Measurements from ENCODE around the gene VEGFB.

Gene VEGFB

GRCh38 chr11:64260147-64260708 lies 25.8 kb downstream of the VEGFB start:
- no peak for DNase-seq (ENCODE audit: low spot score)

- no peak for DNase-seq (ENCODE audit: low spot score)
Measured at GRCh38 chr11:64261556-64262080, 27.2 kb downstream of the VEGFB start.

- DNase-seq (ENCODE audit: low spot score): no peak
Measured at GRCh38 chr11:64262271-64263002, 28.1 kb downstream of the VEGFB start.

GRCh38 chr11:64263021-64263946 lies 28.9 kb downstream of the VEGFB start:
- no peak for DNase-seq (ENCODE audit: low spot score)

GRCh38 chr11:64263947-64264317 lies 29.5 kb downstream of the VEGFB start:
- no peak for DNase-seq (ENCODE audit: low spot score)

- DNase-seq (ENCODE audit: low spot score): peak; percentile 79
Measured at GRCh38 chr11:64264371-64264852, 30.0 kb downstream of the VEGFB start.

GRCh38 chr11:64265176-64266160 lies 31.1 kb downstream of the VEGFB start:
- DNase-seq (ENCODE audit: low spot score): no peak

GRCh38 chr11:64266339-64266738 lies 32.0 kb downstream of the VEGFB start:
- DNase-seq (ENCODE audit: low spot score): no peak

- DNase-seq (ENCODE audit: low spot score): no peak
Measured at GRCh38 chr11:64267207-64267945, 33.0 kb downstream of the VEGFB start.

GRCh38 chr11:64268025-64268892 lies 33.9 kb downstream of the VEGFB start:
- peak; percentile 63 for DNase-seq (ENCODE audit: low spot score)

GRCh38 chr11:64268893-64269539 lies 34.6 kb downstream of the VEGFB start:
- peak; percentile 46 for DNase-seq (ENCODE audit: low spot score)

- peak; percentile 100 for DNase-seq (ENCODE audit: low spot score)
Measured at GRCh38 chr11:64269540-64270220, 35.3 kb downstream of the VEGFB start.

GRCh38 chr11:64275031-64275800 lies 40.8 kb downstream of the VEGFB start:
- no peak for DNase-seq (ENCODE audit: low spot score)

GRCh38 chr11:64275841-64276240 lies 41.5 kb downstream of the VEGFB start:
- no peak for DNase-seq (ENCODE audit: low spot score)

- DNase-seq (ENCODE audit: low spot score): no peak
Measured at GRCh38 chr11:64276653-64277431, 42.5 kb downstream of the VEGFB start.

GRCh38 chr11:64278576-64279190 lies 44.3 kb downstream of the VEGFB start:
- DNase-seq (ENCODE audit: low spot score): no peak
